ENCODE results near the gene ZBED4. TPM values are rescaled to one million over a fixed set of nuclear protein-coding genes. Genes with fewer than 3 reads are reported as not detected.

ZBED4 gene
- total RNA-seq, 1 donor from 2014 or later = 9.1 TPM

- Histone ChIP-seq H3K4me3 (no peak overlapping the region), H3K36me3 (no peaks in the 10 kb centered on the region), H3K27ac (no peak overlapping the region), H3K9me3 (no peaks in the 10 kb centered on the region), H3K4me1 (peaks cover under 1% of the 10 kb centered on the region), H3K27me3 (no peaks in the 10 kb centered on the region)
- no peak for DNase-seq (ENCODE audit: extremely low spot score in 2 of 2)
- TF ChIP-seq POLR2AphosphoS5 (IDR thresholded peaks at IDR 0.05; ENCODE audit: insufficient read depth in 1 of 2, low read depth in 1 of 2) (peak in 1 of 2 donors; percentile 61), POLR2A (IDR thresholded peaks at IDR 0.05) (no peak)
- TF ChIP-seq, protein P1, sequence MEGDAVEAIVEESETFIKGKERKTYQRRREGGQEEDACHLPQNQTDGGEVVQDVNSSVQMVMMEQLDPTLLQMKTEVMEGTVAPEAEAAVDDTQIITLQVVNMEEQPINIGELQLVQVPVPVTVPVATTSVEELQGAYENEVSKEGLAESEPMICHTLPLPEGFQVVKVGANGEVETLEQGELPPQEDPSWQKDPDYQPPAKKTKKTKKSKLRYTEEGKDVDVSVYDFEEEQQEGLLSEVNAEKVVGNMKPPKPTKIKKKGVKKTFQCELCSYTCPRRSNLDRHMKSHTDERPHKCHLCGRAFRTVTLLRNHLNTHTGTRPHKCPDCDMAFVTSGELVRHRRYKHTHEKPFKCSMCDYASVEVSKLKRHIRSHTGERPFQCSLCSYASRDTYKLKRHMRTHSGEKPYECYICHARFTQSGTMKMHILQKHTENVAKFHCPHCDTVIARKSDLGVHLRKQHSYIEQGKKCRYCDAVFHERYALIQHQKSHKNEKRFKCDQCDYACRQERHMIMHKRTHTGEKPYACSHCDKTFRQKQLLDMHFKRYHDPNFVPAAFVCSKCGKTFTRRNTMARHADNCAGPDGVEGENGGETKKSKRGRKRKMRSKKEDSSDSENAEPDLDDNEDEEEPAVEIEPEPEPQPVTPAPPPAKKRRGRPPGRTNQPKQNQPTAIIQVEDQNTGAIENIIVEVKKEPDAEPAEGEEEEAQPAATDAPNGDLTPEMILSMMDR (IDR thresholded peaks at IDR 0.05) = no peak
- intact Hi-C loops (cut with DNase I) = no loop called here
Observed at GRCh38 chr22:49833340-49834007, 20.2 kb upstream of the ZBED4 start.

- no peak for DNase-seq (ENCODE audit: extremely low spot score in 2 of 2)
- Histone ChIP-seq H3K4me1 (no peaks in the 10 kb centered on the region), H3K9me3 (no peaks in the 10 kb centered on the region), H3K27me3 (no peaks in the 10 kb centered on the region), H3K4me3 (no peak overlapping the region), H3K36me3 (no peaks in the 10 kb centered on the region), H3K27ac (no peak overlapping the region)
- TF ChIP-seq POLR2AphosphoS5 (IDR thresholded peaks at IDR 0.05; ENCODE audit: insufficient read depth in 1 of 2, low read depth in 1 of 2) (peak in 1 of 2 donors; percentile 48), POLR2A (IDR thresholded peaks at IDR 0.05) (no peak)
- intact Hi-C loops (cut with DNase I) = no loop called here
Observed at GRCh38 chr22:49838771-49839717, 14.6 kb upstream of the ZBED4 start.

DNA sequence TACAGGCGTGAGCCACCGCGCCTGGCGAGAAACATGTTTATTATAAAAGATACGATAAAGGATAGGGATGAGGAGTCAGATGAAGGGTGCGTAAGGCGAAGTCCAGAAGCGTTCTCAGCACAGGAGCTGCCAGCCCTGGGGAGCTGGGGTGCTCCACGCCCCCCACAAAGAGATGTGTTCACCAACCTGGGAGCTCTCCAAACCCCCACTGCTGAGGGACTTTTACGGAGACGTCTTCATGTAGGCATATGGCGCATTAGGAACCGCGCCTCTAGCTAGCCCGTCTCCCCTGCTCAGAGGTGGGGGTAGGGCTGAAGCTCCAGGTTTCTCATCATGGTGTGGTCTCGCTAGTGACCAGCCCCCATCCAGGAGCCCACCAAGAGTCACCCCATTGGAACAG lies 8.4 kb upstream of the ZBED4 start:
- Histone ChIP-seq H3K27me3 (peaks cover 9% of the 10 kb centered on the region), H3K9me3 (no peaks in the 10 kb centered on the region), H3K36me3 (no peaks in the 10 kb centered on the region), H3K4me1 (peaks cover 21% of the 10 kb centered on the region), H3K27ac (no peak overlapping the region), H3K4me3 (no peak overlapping the region)
- no peak for DNase-seq (ENCODE audit: extremely low spot score in 2 of 2)
- intact Hi-C loops (cut with DNase I) = no loop called here
- TF ChIP-seq, protein P1 (IDR thresholded peaks at IDR 0.05) = no peak
- no peak for TF ChIP-seq POLR2A (IDR thresholded peaks at IDR 0.05)
- TF ChIP-seq POLR2AphosphoS5 (IDR thresholded peaks at IDR 0.05; ENCODE audit: insufficient read depth in 1 of 2, low read depth in 1 of 2) = no peak

DNA sequence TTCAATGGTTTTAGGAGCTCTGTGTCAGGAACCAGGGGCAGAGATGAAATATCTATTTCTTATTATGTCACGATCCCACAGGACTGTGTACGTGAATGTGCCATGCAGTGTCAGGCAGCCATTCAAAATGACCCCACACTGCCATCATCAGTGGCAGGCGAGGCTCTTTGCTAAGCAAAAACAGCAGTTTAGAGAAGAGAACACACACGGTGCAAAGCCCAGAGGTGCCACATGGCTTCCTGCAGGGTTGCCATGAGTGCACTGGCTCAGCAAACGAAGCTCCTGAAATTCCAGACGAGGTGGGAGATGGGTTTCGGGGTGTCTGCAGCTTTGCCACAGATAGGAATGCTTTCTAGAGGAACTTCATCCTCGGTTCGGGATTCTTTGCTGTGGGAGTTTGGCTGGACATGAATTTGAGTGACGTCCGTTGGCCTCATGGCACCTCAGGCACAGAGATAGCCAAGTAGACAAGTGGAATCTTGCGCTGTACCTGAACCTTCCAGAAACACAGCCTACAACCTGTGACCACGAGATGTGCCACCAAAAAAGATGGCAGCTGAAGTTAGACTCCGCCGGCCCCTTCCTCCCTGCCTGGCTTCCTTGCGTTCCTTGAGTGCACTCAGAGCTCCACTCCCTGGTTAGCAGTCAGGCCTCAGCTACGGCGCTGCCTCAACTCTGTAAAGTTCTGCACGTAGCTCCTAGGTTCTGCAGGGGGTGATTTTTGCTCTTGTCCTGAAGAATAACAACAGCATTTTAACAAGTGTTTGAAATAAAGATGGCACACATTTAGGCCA lies 7.8 kb upstream of the ZBED4 start:
- TF ChIP-seq, protein P1 (IDR thresholded peaks at IDR 0.05) = no peak
- TF ChIP-seq POLR2A (IDR thresholded peaks at IDR 0.05) = no peak
- TF ChIP-seq POLR2AphosphoS5 (IDR thresholded peaks at IDR 0.05; ENCODE audit: insufficient read depth in 1 of 2, low read depth in 1 of 2) = no peak
- Histone ChIP-seq H3K9me3 (no peaks in the 10 kb centered on the region), H3K36me3 (no peaks in the 10 kb centered on the region), H3K4me1 (peaks cover 21% of the 10 kb centered on the region), H3K27ac (no peak overlapping the region), H3K4me3 (no peak overlapping the region), H3K27me3 (peaks cover 9% of the 10 kb centered on the region)
- DNase-seq (ENCODE audit: extremely low spot score in 2 of 2) = no peak
- intact Hi-C loops (cut with DNase I) = no loop called here
